Tibial nerve (tissue), 4 donors: Measurements from ENCODE around the gene PLEKHO1. TPM values are rescaled to one million over a fixed set of nuclear protein-coding genes. Genes with fewer than 3 reads are reported as not detected.
"Not testable (repeated sequence)": the region's sequence is repeated elsewhere in the genome, so short reads cannot be mapped to it uniquely, and the experiment has no call there.

ENCODE experiments used
- DNase-seq, 2 donors: peaks; one replicate each; pipeline ENCODE4 v3.0.0-alpha.2; 2019; ENCODE audit warnings: low spot score in 2 of 2
- H3K27ac ChIP-seq, 4 donors: fragments of 200-600 bp; sonication (generic) in 3 of 4; one replicate each; pipeline ENCODE4 v1.5.1; 2017 to 2019; ENCODE audit warnings: mild to moderate bottlenecking in 1 of 4
- H3K27me3 ChIP-seq, 2 donors: fragments of 200-600 bp; sonication (generic) in 1 of 2; one replicate each; pipeline versions ENCODE4 v1.5.1 to v1.6.0; 2017 to 2019
- H3K36me3 ChIP-seq, 3 donors: fragments of 200-600 bp; sonication (generic); one replicate each; pipeline ENCODE4 v1.5.1; 2018 to 2019
- H3K4me1 ChIP-seq, 4 donors: fragments of 200-600 bp; sonication (generic) in 3 of 4; one replicate each; pipeline ENCODE4 v1.5.1; 2017 to 2019
- H3K4me3 ChIP-seq, 4 donors: fragments of 200-600 bp; sonication (generic) in 3 of 4; one replicate each; pipeline ENCODE4 v1.5.1; 2017 to 2019; ENCODE audit warnings: mild to moderate bottlenecking in 1 of 4, moderate library complexity in 1 of 4
- H3K9me3 ChIP-seq, 4 donors: fragments of 200-600 bp; sonication (generic) in 3 of 4; one replicate each; pipeline ENCODE4 v1.5.1; 2017 to 2019
- CTCF ChIP-seq, 5 experiments: fragments of 200-600 bp in 3 of 5; fragments of 450-650 bp in 2 of 5; sonication (generic) in 3 of 5; IDR thresholded peaks; one replicate each; pipeline ENCODE4 v1.5.1; 2016 to 2019; ENCODE audit warnings: antibody characterized with exemption in 5 of 5, mild to moderate bottlenecking in 3 of 5, moderate library complexity in 2 of 5
- EP300 ChIP-seq, 2 donors: sonication (generic); formaldehyde crosslinking; IDR thresholded peaks; one replicate each; pipeline ENCODE4 v1.6.1; 2017; ENCODE audit warnings: antibody characterized with exemption in 2 of 2, mild to moderate bottlenecking in 1 of 2
- POLR2A ChIP-seq, 2 donors: fragments of 450-650 bp; IDR thresholded peaks; one replicate each; pipeline ENCODE4 v1.6.1; 2017; ENCODE audit warnings: antibody characterized with exemption in 2 of 2, mild to moderate bottlenecking in 2 of 2, moderate library complexity in 2 of 2
- WGBS, 2 donors: methylation state at CpG; one replicate each; pipeline ENCODE4 v1.1.5; 2018; 5-methylcytosine and 5-hydroxymethylcytosine counted together
- total RNA-seq, 4 donors: library from RNA; depleted of rRNA; stranded (reverse); fragments of >200 nt; gene quantifications; one replicate each; pipeline ENCODE4 v1.1.0, GENCODE V29; 2016

PLEKHO1 gene
- total RNA-seq, 4 donors from 2014 or later = 37.8 to 55.2 (median 39.9) TPM

DNA sequence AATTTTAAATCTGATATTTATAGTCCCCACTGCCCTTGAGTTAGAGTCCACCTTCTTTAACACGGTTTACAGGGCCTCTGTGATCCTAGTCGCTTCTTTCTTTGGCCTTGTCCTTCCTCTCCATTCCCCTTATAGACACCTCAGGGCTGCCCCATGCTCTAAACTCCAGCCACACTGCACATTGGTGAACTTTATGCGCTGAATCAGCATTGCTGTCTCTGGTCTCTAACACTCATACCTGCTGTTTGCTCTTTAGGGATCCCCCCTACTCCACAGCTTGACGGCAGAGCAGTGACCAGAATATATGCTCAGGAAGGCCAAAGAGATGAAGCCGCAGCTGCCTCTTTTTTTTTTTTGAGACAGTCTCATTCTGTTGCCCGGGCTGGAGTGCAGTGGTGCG lies 30.2 kb downstream of the PLEKHO1 start:
- Histone ChIP-seq H3K27me3 (no peaks in the 10 kb centered on the region), H3K36me3 (no peaks in the 10 kb centered on the region), H3K4me1 (peaks cover 0 to 25% (median 2%) of the 10 kb centered on the region in 4 donors), H3K4me3 (no peak overlapping the region), H3K9me3 (no peaks in the 10 kb centered on the region), H3K27ac (peak overlapping the region in 1 of 4 donors; percentile 46)
- DNase-seq = no peak
- no peak for TF ChIP-seq CTCF (IDR thresholded peaks at IDR 0.05)
- TF ChIP-seq EP300 (IDR thresholded peaks at IDR 0.05) = no peak
- TF ChIP-seq POLR2A (IDR thresholded peaks at IDR 0.05) = no peak
- WGBS, 2 donors = 89 to 90% methylated on average over 7 of the region's 7 CpGs

- Histone ChIP-seq H3K27ac (peak overlapping the region in 2 of 4 donors; percentile 80 to 89), H3K36me3 (no peaks in the 10 kb centered on the region), H3K4me1 (peaks cover 0 to 25% (median 2%) of the 10 kb centered on the region in 4 donors), H3K27me3 (no peaks in the 10 kb centered on the region), H3K4me3 (no peak overlapping the region), H3K9me3 (no peaks in the 10 kb centered on the region)
- TF ChIP-seq CTCF (IDR thresholded peaks at IDR 0.05) (no peak), POLR2A (IDR thresholded peaks at IDR 0.05) (no peak), EP300 (IDR thresholded peaks at IDR 0.05) (no peak)
- no peak for DNase-seq
- WGBS, 2 donors = 48 to 49% methylated on average over 5 of the region's 5 CpGs
Observed at GRCh38 chr1:150180474-150180873, 30.8 kb downstream of the PLEKHO1 start.

DNA sequence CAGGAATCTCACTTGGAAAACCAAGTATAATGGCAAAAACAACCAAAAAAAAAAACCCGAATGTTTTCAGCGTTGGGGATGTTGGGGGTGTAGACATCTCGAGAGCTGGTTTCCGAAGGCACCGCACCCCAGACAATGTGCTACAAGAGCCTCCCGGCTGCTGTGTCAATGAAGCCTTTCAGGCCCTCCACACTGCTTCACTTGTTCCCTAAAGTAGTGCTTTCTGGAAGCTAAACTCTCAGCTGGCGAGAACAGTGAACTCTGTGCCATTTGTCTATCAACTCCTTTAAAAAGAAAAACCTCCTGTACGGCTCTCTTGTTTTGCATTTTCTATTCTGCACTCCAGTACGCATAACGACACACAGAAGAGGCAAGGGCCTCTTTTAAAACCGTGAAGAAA lies 32.5 kb downstream of the PLEKHO1 start:
- no peaks in the 10 kb centered on the region for H3K36me3 ChIP-seq
- peak overlapping the region in 3 of 4 donors; percentile 24 to 89 (median 80) for H3K27ac ChIP-seq
- H3K9me3 ChIP-seq = no peaks in the 10 kb centered on the region
- H3K27me3 ChIP-seq = no peaks in the 10 kb centered on the region
- DNase-seq = no peak
- TF ChIP-seq CTCF (IDR thresholded peaks at IDR 0.05) (no peak), POLR2A (IDR thresholded peaks at IDR 0.05) (peak in 1 of 2 donors; percentile 19), EP300 (IDR thresholded peaks at IDR 0.05) (peak in 1 of 2 donors; percentile 64)
- H3K4me1 ChIP-seq = peaks cover 0 to 30% (median 7%) of the 10 kb centered on the region in 4 donors
- 53 to 61% methylated on average over 11 of the region's 11 CpGs for WGBS, 2 donors
- H3K4me3 ChIP-seq = no peak overlapping the region

DNA sequence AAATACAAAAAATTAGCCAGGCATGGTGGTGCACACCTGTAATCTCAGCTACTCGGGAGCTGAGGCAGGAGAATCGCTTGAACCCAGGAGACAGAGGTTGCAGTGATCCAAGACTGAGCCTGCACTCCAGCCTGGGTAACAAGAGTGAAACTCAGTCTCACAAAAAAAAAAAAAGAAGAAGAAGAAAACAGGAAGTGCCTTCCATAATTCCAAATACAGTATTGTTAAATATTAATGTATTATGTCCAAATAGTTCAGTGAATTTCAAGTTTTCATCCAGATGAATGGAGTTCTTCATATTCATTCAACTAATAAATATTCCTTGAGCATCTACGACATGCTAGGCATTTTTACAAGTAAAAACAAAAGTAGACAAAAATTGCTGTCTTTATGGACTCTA lies 33.3 kb downstream of the PLEKHO1 start:
- Histone ChIP-seq H3K4me3 (no peak overlapping the region), H3K36me3 (no peaks in the 10 kb centered on the region), H3K4me1 (peaks cover 0 to 26% (median 7%) of the 10 kb centered on the region in 4 donors), H3K27me3 (no peaks in the 10 kb centered on the region), H3K9me3 (no peaks in the 10 kb centered on the region), H3K27ac (peak overlapping the region; percentile 24 to 89 (median 64))
- TF ChIP-seq POLR2A (IDR thresholded peaks at IDR 0.05) (no peak), CTCF (IDR thresholded peaks at IDR 0.05) (no peak), EP300 (IDR thresholded peaks at IDR 0.05) (no peak)
- no peak for DNase-seq
- WGBS, 2 donors = 54 to 56% methylated on average over 3 of the region's 3 CpGs

DNA sequence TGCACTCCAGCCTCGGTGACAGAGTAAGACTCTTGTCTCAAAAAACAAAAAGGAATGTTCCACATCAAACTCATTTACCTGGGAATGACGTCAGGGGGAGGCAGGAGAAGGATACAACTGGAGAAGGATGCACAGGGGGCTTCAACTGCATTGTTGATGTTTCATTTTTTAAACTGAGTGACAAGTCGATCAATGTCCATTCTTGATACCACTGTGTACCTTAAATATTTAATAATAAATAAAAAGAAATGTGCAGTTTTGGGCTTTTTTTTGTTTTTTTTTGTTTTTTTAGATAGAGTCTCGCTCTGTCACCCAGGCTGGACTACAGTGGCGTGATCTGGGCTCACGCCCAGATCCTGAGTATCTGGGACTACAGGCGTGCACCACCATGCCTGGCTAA lies 35.8 kb downstream of the PLEKHO1 start:
- H3K9me3 ChIP-seq = no peaks in the 10 kb centered on the region
- no peak for DNase-seq
- H3K36me3 ChIP-seq = no peaks in the 10 kb centered on the region
- H3K27me3 ChIP-seq = no peaks in the 10 kb centered on the region
- no peak for TF ChIP-seq CTCF (IDR thresholded peaks at IDR 0.05)
- no peak for TF ChIP-seq EP300 (IDR thresholded peaks at IDR 0.05)
- TF ChIP-seq POLR2A (IDR thresholded peaks at IDR 0.05) = no peak
- H3K4me3 ChIP-seq = no peak overlapping the region
- peaks cover 0 to 22% (median 7%) of the 10 kb centered on the region in 4 donors for H3K4me1 ChIP-seq
- 90 to 94% methylated on average over 7 of the region's 7 CpGs for WGBS, 2 donors
- H3K27ac ChIP-seq = peak overlapping the region in 1 of 4 donors; percentile 88

DNA sequence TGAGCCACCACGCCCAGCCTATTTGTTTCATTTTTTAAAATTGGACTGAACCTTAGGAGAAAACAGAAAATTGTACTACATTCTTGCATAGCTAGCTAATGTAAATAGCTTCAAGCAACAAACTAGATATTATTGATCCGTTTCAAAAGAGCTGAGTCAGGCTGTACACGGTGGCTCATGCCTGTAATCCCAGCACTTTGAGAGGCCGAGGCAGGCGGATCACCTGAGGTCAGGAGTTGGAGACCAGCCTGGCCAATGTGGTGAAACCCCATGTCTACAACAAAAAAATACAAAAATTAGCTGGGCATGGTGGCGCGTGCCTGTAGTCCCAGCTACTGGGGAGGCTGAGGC lies 36.7 kb downstream of the PLEKHO1 start:
- H3K4me3 ChIP-seq = not testable (repeated sequence)
- 83 to 85% methylated on average over 7 of the region's 7 CpGs for WGBS, 2 donors
- H3K27ac ChIP-seq = peak overlapping the region in 3 of 4 donors; percentile 35 to 88 (median 69)

More for the DNA sequence above, 36.7 kb downstream of the PLEKHO1 start:
- not testable (repeated sequence) for DNase-seq, H3K9me3 ChIP-seq, H3K36me3 ChIP-seq, H3K27me3 ChIP-seq
- H3K4me1 ChIP-seq = peaks cover 0 to 14% (median 7%) of the 10 kb centered on the region in 4 donors
